GM21360 (cell line): ENCODE results near the gene IL12B.
"Not testable (repeated sequence)": the region's sequence is repeated elsewhere in the genome, so short reads cannot be mapped to it uniquely, and the experiment has no call there.

ENCODE experiments used
- ATAC-seq: cut with Tn5 transposase; IDR thresholded peaks from one replicate; pipeline ENCODE4 v1.9.1; 2021; ENCODE audit warnings: mild to moderate bottlenecking, moderate library complexity; ENCODE audit not compliant: unreplicated experiment

The IL12B gene

GRCh38 chr5:159297300-159297699 is 33.0 kb downstream of the IL12B start:
- ATAC-seq: not testable (repeated sequence)

GRCh38 chr5:159294921-159295320 is 35.4 kb downstream of the IL12B start:
- ATAC-seq: no peak

DNA sequence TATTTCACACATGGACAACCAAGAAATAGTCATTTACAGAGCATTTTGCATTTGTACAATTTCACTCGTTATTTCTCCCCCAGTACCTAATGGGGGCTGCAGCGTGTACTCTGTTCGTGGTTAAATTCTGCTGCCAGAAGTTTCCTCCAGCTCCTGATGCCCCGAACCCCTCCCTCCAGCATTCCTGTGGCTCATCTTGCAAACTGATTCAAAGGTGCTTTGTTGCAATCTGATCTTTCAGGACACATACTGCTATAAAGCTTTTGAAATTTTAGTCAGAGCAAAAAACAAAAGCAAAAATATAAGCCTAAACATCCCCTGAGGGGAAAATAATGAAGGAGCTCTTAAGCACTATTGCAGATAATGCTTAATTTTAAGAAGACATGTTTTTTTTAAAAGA is 39.5 kb downstream of the IL12B start:
- no peak for ATAC-seq

DNA sequence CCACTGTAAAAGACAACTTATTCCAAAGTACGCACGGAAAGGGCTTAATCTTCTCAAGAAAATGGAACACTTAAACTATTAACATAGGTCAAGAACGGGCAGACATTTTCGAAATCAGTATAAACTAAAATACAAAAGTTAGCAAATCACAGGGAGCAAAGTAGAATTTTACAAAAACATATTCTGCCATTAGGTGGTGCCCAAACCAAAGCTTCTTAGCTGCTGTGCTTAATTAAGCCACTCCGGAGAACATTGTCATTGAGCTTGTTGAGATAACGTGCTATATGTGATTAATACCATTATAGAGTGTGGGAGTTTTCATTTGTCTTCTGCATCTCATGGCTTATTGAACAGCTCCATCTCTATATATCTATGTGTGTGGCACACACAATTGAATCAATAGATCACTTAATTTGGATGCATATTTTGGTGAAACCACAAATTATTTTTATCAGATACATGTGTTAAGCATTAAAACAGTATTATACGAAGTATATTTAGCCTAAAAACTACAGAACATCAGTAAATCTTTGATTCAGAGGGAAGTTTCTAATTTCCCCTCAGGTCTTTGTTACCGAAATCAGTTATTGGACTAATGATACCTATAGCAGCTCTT is 43.8 kb downstream of the IL12B start:
- no peak for ATAC-seq

DNA sequence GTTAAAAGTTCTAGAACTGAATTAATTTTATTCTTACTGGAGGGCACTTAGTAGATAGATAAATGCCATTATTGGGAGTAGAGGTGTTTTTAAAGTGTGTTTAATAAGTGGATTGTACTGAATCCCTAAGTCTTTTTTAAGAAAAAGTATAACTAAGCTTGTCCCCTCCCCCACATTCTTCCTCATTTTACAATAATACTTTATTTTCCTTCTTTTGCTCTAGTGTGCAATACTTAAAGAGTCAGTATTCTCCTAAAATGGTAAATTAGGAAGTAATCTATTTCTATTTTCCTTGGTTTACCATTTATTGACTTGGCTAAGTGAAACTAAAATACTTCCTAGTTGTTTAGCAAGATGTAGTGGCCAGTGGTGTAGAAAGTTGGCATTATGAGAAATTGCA is 55.6 kb downstream of the IL12B start:
- no peak for ATAC-seq

DNA sequence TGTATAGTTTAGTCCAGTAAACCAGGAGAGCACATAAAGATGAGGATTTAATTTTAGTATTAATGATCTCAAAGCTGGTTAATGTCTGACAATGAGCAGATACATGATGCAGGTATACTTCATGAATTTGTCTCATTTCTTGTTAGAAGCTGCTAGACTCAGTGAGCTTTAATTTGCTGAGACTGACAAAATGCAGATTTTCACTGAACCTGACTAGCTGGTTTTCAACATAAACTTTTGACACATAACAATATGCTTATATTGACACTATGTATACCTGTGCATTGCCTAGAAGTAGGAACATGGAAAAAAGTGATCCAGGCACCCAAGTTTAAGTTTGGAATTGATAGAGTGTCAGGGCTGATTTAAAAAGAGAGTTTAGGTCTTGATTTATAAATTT is 56.4 kb downstream of the IL12B start:
- ATAC-seq: no peak

DNA sequence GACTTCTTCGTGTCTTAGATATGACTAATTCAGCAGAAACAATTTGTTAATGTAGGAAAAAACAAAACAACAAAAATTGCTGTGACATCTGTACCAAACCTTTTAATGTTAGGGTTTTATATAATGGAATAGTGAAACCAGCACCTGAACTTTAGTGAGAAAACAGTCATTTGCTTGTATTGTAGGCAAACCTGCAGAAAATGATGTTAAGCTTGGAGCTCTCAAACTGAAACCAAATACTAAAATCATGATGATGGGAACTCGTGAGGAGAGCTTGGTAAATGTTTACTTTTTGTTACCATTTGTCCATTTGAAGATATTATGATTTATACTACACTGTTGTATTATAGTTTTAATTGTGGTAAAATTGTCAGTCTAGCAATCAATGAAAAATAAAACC is 60.6 kb downstream of the IL12B start:
- ATAC-seq: no peak

GRCh38 chr5:159266764-159267163 is 63.5 kb downstream of the IL12B start:
- not testable (repeated sequence) for ATAC-seq
